NCI-H748 (cell line): ENCODE results near the gene BST2.

ENCODE experiments used
- DNase-seq: peaks from one replicate; lab custom pipeline; 2025; ENCODE audit not compliant: unreplicated experiment; lab: John Stamatoyannopoulos, UW

BST2 gene

GRCh38 chr19:17405250-17406045 is at the start of gene BST2:
BST2 (minus strand) TSS chr19:17405630; CDS start chr19:17405575, 55 bp downstream.
- no peak for DNase-seq

- no peak for DNase-seq
These were observed 49.2 kb upstream of the BST2 start for GRCh38 chr19:17454576-17455071.

- no peak for DNase-seq
These were observed 46.4 kb upstream of the BST2 start for GRCh38 chr19:17451820-17452219.

- DNase-seq, result no peak
These were observed 45.0 kb upstream of the BST2 start for GRCh38 chr19:17450264-17451075.

GRCh38 chr19:17448131-17448967 is 42.9 kb upstream of the BST2 start, which contains the start of gene TMEM221:
TMEM221 (minus strand) TSS chr19:17448668; CDS start chr19:17448462, 206 bp downstream.
- peak; percentile 29 for DNase-seq

- no peak for DNase-seq
These were observed 42.3 kb upstream of the BST2 start for GRCh38 chr19:17447704-17448130.

GRCh38 chr19:17445526-17446165 is 40.2 kb upstream of the BST2 start:
- DNase-seq, result no peak

- peak; percentile 33 for DNase-seq
These were observed 36.0 kb upstream of the BST2 start for GRCh38 chr19:17441241-17442021.

- no peak for DNase-seq
These were observed 31.4 kb upstream of the BST2 start for GRCh38 chr19:17436874-17437267.

GRCh38 chr19:17436094-17436873 is 30.9 kb upstream of the BST2 start:
- no peak for DNase-seq

- no peak for DNase-seq
These were observed 29.8 kb upstream of the BST2 start for GRCh38 chr19:17435218-17435617.

- no peak for DNase-seq
These were observed 26.0 kb upstream of the BST2 start for GRCh38 chr19:17431417-17431816.

GRCh38 chr19:17429641-17430113 is 24.2 kb upstream of the BST2 start:
- no peak for DNase-seq

- DNase-seq, result peak; percentile 68
These were observed 19.4 kb upstream of the BST2 start for GRCh38 chr19:17424743-17425365.

- no peak for DNase-seq
These were observed 18.2 kb upstream of the BST2 start for GRCh38 chr19:17423429-17424208.

- DNase-seq, result no peak
These were observed 16.5 kb upstream of the BST2 start for GRCh38 chr19:17421942-17422341.

- peak; percentile 32 for DNase-seq
These were observed 15.1 kb upstream of the BST2 start for GRCh38 chr19:17420475-17420924.
